Stimulated activated CD4-positive, alpha-beta T cell treated with anti-CD3 and anti-CD28 coated beads, TNF-alpha, amount 100 ng/mL, for 48 hours (primary cell): ENCODE measurements around the gene TMEM232.
"Not testable (repeated sequence)": the region's sequence is repeated elsewhere in the genome, so short reads cannot be mapped to it uniquely, and the experiment has no call there.

Experiments used
- DNase-seq, 3 donors: peaks; one replicate each; pipeline ENCODE4 v3.0.0-alpha.2; 2020; ENCODE audit warnings: low read depth in 3 of 3

Gene TMEM232

GRCh38 chr5:110625376-110625999 lies 101.0 kb downstream of the TMEM232 start:
- DNase-seq = no peak

- DNase-seq = no peak
Measured at GRCh38 chr5:110623874-110624273, 102.6 kb downstream of the TMEM232 start.

GRCh38 chr5:110618941-110619340 lies 107.5 kb downstream of the TMEM232 start:
- no peak for DNase-seq

- no peak for DNase-seq
Measured at GRCh38 chr5:110616009-110616408, 110.5 kb downstream of the TMEM232 start.

GRCh38 chr5:110612794-110613247 lies 113.7 kb downstream of the TMEM232 start:
- no peak for DNase-seq

- DNase-seq = no peak
Measured at GRCh38 chr5:110611817-110612216, 114.7 kb downstream of the TMEM232 start.

GRCh38 chr5:110594866-110595265 lies 131.6 kb downstream of the TMEM232 start:
- no peak for DNase-seq

GRCh38 chr5:110590187-110590586 lies 136.3 kb downstream of the TMEM232 start:
- no peak for DNase-seq

GRCh38 chr5:110588286-110588980 lies 138.0 kb downstream of the TMEM232 start:
- DNase-seq = no peak

- DNase-seq = no peak
Measured at GRCh38 chr5:110580625-110581024, 145.8 kb downstream of the TMEM232 start.

- DNase-seq = no peak
Measured at GRCh38 chr5:110572729-110573128, 153.7 kb downstream of the TMEM232 start.

GRCh38 chr5:110562191-110562590 lies 164.3 kb downstream of the TMEM232 start:
- DNase-seq = no peak

- DNase-seq = no peak
Measured at GRCh38 chr5:110561510-110561909, 165.0 kb downstream of the TMEM232 start.

- DNase-seq = no peak
Measured at GRCh38 chr5:110549301-110549700, 177.2 kb downstream of the TMEM232 start.

- DNase-seq = no peak
Measured at GRCh38 chr5:110548171-110548570, 178.3 kb downstream of the TMEM232 start.

GRCh38 chr5:110547495-110547894 lies 179.0 kb downstream of the TMEM232 start:
- DNase-seq = no peak

- DNase-seq = no peak
Measured at GRCh38 chr5:110545716-110546115, 180.8 kb downstream of the TMEM232 start.

GRCh38 chr5:110544603-110545002 lies 181.9 kb downstream of the TMEM232 start:
- DNase-seq = no peak

GRCh38 chr5:110542949-110543348 lies 183.5 kb downstream of the TMEM232 start:
- no peak for DNase-seq

- no peak for DNase-seq
Measured at GRCh38 chr5:110536120-110537115, 190.1 kb downstream of the TMEM232 start.

GRCh38 chr5:110535146-110535545 lies 191.3 kb downstream of the TMEM232 start:
- not testable (repeated sequence) for DNase-seq

- DNase-seq = no peak
Measured at GRCh38 chr5:110525762-110526161, 200.7 kb downstream of the TMEM232 start.
